Vagina (tissue), 2 donors: ENCODE data around the gene ARL2BP.

Experiments
- CTCF ChIP-seq, 3 experiments: fragments of 450-650 bp in 2 of 3; fragments of 200-600 bp in 1 of 3; sonication (generic) in 1 of 3; IDR thresholded peaks; one replicate each; pipeline ENCODE4 v1.5.1; 2017 to 2019; ENCODE audit warnings: antibody characterized with exemption in 3 of 3, mild to moderate bottlenecking in 2 of 3, moderate library complexity in 2 of 3
- POLR2A ChIP-seq, 2 donors: fragments of 450-650 bp; IDR thresholded peaks; one replicate each; pipeline ENCODE4 v1.6.1; 2017; ENCODE audit warnings: antibody characterized with exemption in 2 of 2, mild to moderate bottlenecking in 2 of 2, moderate library complexity in 2 of 2

GRCh38 chr16:57300387-57301125, 55.5 kb downstream of the ARL2BP start:
- TF ChIP-seq CTCF (IDR thresholded peaks at IDR 0.05) = peak; percentile 91 to 99 (median 97)
- no peak for TF ChIP-seq POLR2A (IDR thresholded peaks at IDR 0.05)
